Smooth muscle cell (in vitro differentiated cells): ENCODE results near the gene SCNM1. TPM values are rescaled to one million over a fixed set of nuclear protein-coding genes. Genes with fewer than 3 reads are reported as not detected.
"Not testable (repeated sequence)": the region's sequence is repeated elsewhere in the genome, so short reads cannot be mapped to it uniquely, and the experiment has no call there.

Experiments used
- DNase-seq: peaks from one replicate; lab custom pipeline; 2025; ENCODE audit not compliant: unreplicated experiment; lab: John Stamatoyannopoulos, UW
- H2AFZ ChIP-seq: fragments of 200-600 bp; sonication (generic); 2 replicates; pipeline ENCODE4 v1.6.0; 2016; ENCODE audit warnings: antibody characterized with exemption, low read depth, mild to moderate bottlenecking
- H3F3A ChIP-seq: fragments of 200-600 bp; sonication (generic); 2 replicates; pipeline ENCODE4 v1.6.0; 2017; ENCODE audit warnings: antibody characterized with exemption, low read depth
- H3K27ac ChIP-seq: fragments of 200-600 bp; sonication (generic); 2 replicates; pipeline ENCODE4 v1.5.1; 2016; ENCODE audit warnings: low read depth, mild to moderate bottlenecking
- H3K27me3 ChIP-seq: fragments of 200-600 bp; sonication (generic); 2 replicates; pipeline ENCODE4 v1.6.1; 2016; ENCODE audit warnings: low read depth, mild to moderate bottlenecking
- H3K36me3 ChIP-seq: fragments of 200-600 bp; sonication (generic); 2 replicates; pipeline ENCODE4 v1.5.1; 2016; ENCODE audit warnings: low read depth
- H3K4me1 ChIP-seq: fragments of 200-600 bp; sonication (generic); 2 replicates; pipeline ENCODE4 v1.5.1; 2016; ENCODE audit warnings: low read depth
- H3K4me2 ChIP-seq: fragments of 200-600 bp; sonication (generic); 2 replicates; pipeline ENCODE4 v1.6.0; 2016; ENCODE audit warnings: mild to moderate bottlenecking
- H3K4me3 ChIP-seq: fragments of 200-600 bp; sonication (generic); 2 replicates; pipeline ENCODE4 v1.5.1; 2016; ENCODE audit warnings: mild to moderate bottlenecking
- H3K79me2 ChIP-seq: fragments of 200-600 bp; sonication (generic); 2 replicates; pipeline ENCODE4 v1.6.0; 2016; ENCODE audit warnings: low read depth, mild to moderate bottlenecking
- H3K9ac ChIP-seq: fragments of 200-600 bp; sonication (generic); 2 replicates; pipeline ENCODE4 v1.6.0; 2016; ENCODE audit warnings: low read depth
- H3K9me3 ChIP-seq: fragments of 200-600 bp; sonication (generic); replicated peaks from 2 replicates; pipeline ENCODE4 v1.5.1; 2016; ENCODE audit warnings: low read depth
- H4K20me1 ChIP-seq: fragments of 200-600 bp; sonication (generic); 2 replicates; pipeline ENCODE4 v1.6.0; 2016; ENCODE audit warnings: low read depth
- WGBS: methylation state at CpG from one replicate; pipeline ENCODE4 v1.1.7; 2016; ENCODE audit warnings: low lambda C conversion rate; 5-methylcytosine and 5-hydroxymethylcytosine counted together
- polyA plus RNA-seq: library from polyadenylated mRNA; unstranded; fragments of >200 nt; fragmentation: Nextera tagmentation; extraction: Ambion mirVana; gene quantifications from 2 replicates; pipeline ENCODE4 v1.2.1, GENCODE V29; 2016
- total RNA-seq: library from RNA; depleted of rRNA; stranded (reverse); fragments of >200 nt; gene quantifications from 2 replicates; pipeline ENCODE4 v1.2.3, GENCODE V29; 2014
- TF ChIP-seq, protein P1 (sequence below): fragments of 200-600 bp; sonication (generic); IDR thresholded peaks from 2 replicates; pipeline ENCODE4 v1.5.1; 2017; ENCODE audit warnings: borderline replicate concordance, mild to moderate bottlenecking, antibody characterized with exemption; ENCODE audit not compliant: insufficient read depth, poor library complexity, severe bottlenecking

SCNM1 gene
- total and polyA plus RNA-seq, 2 experiments from 2014 or later = 49.7 to 94.8 TPM

DNA sequence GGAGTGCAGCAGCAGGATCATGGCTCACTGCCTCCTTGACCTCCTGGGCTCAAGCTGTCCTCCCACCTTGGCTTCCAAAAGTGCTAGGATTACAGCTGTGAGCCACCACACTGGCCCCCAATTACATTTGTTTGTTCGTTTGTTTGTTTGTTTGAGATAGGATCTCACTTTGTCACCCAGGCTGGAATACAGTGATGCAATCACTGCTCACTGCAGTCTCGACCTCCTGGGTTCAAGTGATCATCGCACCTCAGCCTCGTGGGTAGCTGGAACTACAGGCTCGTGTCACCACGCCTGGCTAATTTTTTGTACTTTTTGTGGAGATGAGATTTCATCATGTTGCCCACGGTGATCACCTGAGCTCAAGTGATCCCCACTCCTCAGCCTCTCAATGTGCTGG lies 26.1 kb downstream of the SCNM1 start:
- H2AFZ ChIP-seq = no peak overlapping the region
- H3K4me1 ChIP-seq = peaks cover 9% of the 10 kb centered on the region
- H3K4me3 ChIP-seq = no peak overlapping the region
- H3K9me3 ChIP-seq = no peaks in the 10 kb centered on the region
- no peaks in the 10 kb centered on the region for H3F3A ChIP-seq
- no peak overlapping the region for H3K27ac ChIP-seq
- H3K79me2 ChIP-seq = peaks cover 24% of the 10 kb centered on the region
- no peak overlapping the region for H3K4me2 ChIP-seq
- no peaks in the 10 kb centered on the region for H4K20me1 ChIP-seq
- 83% methylated on average over 7 of the region's 7 CpGs for WGBS
- H3K9ac ChIP-seq = no peak overlapping the region
- no peaks in the 10 kb centered on the region for H3K27me3 ChIP-seq
- TF ChIP-seq, protein P1, sequence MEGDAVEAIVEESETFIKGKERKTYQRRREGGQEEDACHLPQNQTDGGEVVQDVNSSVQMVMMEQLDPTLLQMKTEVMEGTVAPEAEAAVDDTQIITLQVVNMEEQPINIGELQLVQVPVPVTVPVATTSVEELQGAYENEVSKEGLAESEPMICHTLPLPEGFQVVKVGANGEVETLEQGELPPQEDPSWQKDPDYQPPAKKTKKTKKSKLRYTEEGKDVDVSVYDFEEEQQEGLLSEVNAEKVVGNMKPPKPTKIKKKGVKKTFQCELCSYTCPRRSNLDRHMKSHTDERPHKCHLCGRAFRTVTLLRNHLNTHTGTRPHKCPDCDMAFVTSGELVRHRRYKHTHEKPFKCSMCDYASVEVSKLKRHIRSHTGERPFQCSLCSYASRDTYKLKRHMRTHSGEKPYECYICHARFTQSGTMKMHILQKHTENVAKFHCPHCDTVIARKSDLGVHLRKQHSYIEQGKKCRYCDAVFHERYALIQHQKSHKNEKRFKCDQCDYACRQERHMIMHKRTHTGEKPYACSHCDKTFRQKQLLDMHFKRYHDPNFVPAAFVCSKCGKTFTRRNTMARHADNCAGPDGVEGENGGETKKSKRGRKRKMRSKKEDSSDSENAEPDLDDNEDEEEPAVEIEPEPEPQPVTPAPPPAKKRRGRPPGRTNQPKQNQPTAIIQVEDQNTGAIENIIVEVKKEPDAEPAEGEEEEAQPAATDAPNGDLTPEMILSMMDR = no peak
- H3K36me3 ChIP-seq = no peaks in the 10 kb centered on the region
- no peak for DNase-seq

DNA sequence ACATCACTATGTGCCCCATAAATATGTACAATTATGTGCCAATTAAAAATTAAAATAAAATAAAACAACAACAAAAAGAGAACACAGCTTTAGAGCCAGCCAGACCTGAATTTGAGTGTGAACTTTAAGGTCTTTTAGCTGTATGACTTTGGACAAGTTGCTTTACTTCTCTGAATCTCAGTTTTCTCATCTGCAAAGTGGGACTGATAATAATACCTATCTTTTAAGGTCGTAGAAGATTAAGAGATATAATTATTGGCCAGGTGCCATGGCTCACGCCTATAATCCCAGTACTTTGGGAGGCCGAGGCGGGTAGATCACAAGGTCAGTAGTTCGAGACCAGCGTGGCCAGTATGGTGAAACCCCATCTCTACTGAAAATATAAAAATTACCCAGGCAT lies 27.4 kb downstream of the SCNM1 start:
- Histone ChIP-seq H3K9ac (no peak overlapping the region), H3K27me3 (no peaks in the 10 kb centered on the region), H3K79me2 (peaks cover 12% of the 10 kb centered on the region), H3K4me1 (peaks cover 9% of the 10 kb centered on the region), H3F3A (no peaks in the 10 kb centered on the region), H3K9me3 (no peaks in the 10 kb centered on the region), H3K4me2 (no peak overlapping the region), H3K36me3 (no peaks in the 10 kb centered on the region), H3K4me3 (no peak overlapping the region), H3K27ac (no peak overlapping the region), H4K20me1 (no peaks in the 10 kb centered on the region), H2AFZ (no peak overlapping the region)
- WGBS = 90% methylated on average over 6 of the region's 6 CpGs
- no peak for DNase-seq
- TF ChIP-seq, protein P1 = no peak

DNA sequence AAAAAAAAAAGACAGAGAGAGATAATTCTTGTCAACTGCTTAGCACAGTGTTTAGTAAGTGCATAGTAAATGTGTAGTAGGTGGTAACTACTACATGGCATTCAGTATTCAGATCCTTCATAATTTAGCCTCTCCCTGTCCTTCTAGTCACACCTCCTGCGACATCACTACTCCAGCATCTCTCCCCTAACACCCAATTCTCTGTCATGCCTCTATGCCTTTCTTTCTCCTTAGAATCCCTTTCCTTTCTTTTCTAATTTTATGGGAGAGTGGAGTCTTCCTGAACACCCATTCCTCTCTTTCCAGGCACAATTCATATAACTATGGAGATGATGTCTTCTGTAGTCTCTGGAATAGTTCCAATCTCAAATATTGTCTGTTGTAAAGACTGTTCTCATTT lies 27.9 kb downstream of the SCNM1 start:
- Histone ChIP-seq H3K27me3 (no peaks in the 10 kb centered on the region), H4K20me1 (no peaks in the 10 kb centered on the region), H3K4me3 (no peak overlapping the region), H2AFZ (no peak overlapping the region), H3K36me3 (no peaks in the 10 kb centered on the region), H3K9me3 (no peaks in the 10 kb centered on the region), H3F3A (no peaks in the 10 kb centered on the region), H3K4me2 (no peak overlapping the region), H3K27ac (no peak overlapping the region), H3K9ac (no peak overlapping the region), H3K79me2 (peaks cover 6% of the 10 kb centered on the region), H3K4me1 (peaks cover 6% of the 10 kb centered on the region)
- TF ChIP-seq, protein P1 = no peak
- no peak for DNase-seq
- WGBS = 95% methylated on average over 1 of the region's 1 CpG

- not testable (repeated sequence) for H3K79me2 ChIP-seq, DNase-seq, H3K9me3 ChIP-seq, H3K27me3 ChIP-seq, H3F3A ChIP-seq, H3K4me3 ChIP-seq, H3K36me3 ChIP-seq, H3K4me1 ChIP-seq, H4K20me1 ChIP-seq, H3K9ac ChIP-seq, H2AFZ ChIP-seq
- 86% methylated on average over 17 of the region's 17 CpGs for WGBS
- Histone ChIP-seq H3K4me2 (peak overlapping the region; percentile 22), H3K27ac (peak overlapping the region; percentile 86)
These were observed 29.1 kb downstream of the SCNM1 start for GRCh38 chr1:151194894-151195594.
